ENCODE results near the gene SFN.
"Not testable (repeated sequence)": the region's sequence is repeated elsewhere in the genome, so short reads cannot be mapped to it uniquely, and the experiment has no call there.

Gene SFN

GRCh38 chr1:26873097-26873496 is 10.1 kb downstream of the SFN start:
- not testable (repeated sequence) for DNase-seq

DNA sequence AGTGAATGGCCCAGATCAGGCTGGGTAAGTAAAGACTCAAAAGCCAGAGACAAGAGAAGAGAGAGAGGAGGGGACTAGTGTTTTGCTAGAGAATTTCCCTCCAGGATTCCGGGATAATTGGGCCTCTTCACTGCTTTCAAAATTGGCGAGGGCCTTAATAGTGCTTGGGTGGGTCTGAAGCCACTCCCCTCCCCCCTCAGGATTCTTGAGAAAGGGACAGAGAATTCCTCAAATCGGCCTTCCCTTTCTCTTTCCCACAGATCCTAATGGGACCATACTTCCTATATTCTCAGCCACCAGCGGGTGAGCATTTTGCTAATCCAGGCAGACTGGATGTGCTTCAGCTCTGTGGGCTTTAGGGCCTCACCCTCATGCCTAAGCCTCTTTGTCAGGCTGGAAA is 11.9 kb downstream of the SFN start:
- DNase-seq = no peak

- no peak for DNase-seq
These were observed 14.4 kb downstream of the SFN start for GRCh38 chr1:26877326-26877725.

DNA sequence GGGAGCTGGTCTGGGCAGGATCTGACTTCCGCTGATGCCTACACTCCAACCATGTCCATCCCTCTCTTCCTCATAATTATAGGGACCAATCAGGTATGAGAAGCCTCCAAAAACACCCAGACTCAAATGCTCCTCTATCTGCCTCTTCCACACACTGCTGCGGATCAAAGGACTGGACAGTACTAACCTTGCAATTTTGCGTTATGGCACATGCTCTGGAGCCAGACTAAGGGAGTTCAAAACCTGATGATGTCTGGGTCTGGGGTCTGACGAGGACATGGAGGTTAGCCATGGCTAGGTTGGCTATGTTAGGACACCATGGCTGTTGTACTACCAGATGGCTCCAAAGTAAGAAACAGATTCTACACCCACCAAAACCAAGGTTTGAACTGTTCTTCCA is 16.8 kb downstream of the SFN start:
- DNase-seq = no peak

DNA sequence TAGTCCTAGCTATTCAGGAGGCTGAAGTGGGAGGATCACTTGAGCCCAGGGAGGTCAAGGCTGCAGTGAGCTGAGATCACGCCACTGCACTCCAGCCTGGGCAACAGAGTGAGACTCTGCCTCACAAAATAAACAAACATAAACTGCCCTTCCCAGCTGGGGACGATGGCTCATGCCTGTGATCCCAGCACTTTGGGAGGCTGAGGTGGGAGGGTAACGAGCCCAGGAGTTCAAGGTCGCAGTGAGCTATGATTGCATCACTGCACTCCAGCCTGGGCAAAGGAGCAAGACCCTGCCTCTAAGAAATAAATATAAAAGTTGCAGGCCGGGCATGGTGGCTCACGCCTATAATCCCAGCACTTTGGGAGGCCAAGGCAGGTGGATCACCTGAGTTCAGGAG is 18.7 kb downstream of the SFN start:
- not testable (repeated sequence) for DNase-seq

DNA sequence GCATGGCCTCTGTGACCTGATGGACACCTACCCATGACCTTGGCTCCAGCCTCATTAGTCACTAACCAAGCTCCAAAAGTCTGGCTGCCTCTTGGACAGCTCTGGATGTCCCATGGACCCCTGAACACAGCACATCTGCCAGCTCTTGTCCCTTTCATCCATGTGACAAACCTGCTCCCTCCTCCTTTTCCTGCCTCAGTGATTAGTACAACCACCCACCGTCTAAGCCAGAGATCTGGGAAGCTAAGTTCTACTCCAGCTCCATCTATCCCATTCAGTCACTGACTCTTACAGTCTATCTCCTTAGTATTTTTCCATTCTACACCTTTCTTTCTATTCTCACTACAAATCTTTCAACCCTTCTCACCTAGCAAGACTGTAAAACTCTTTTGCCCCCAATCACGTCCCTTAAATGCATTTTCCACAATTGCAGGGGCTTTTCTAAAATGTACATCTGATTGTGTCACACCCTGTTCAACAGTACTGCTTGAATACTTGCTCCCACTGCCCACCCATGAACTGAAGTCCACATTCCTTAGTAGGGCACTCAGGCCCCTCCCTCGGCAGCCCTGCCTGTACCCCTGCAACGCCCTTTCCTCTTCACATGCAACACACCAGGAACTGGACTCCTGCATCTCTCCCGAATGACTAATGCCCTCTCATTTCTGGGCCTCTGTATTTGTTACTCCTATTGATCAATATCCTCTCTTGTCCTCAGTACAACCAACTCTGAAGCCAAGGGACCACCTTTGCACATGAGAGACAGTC is 19.9 kb downstream of the SFN start:
- no peak for DNase-seq

DNA sequence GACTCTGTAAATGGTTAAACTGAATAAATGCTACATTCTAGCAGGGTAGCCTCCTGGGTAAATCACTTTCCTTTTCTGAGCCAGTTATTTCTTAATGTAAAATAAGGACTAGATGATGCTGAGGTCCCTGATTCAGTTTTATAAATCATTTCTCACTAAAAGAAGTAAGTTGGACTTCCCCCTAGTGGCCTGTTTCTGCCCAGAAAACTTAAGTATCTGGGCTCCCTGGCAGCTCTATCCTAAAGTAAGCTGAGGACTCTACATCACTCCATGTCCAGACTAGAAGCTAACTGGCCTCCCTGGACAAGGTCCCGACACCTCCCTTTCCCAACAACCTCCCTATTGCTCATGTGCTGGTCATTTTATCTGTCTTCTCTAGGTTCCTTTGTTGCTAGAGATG is 24.2 kb downstream of the SFN start:
- DNase-seq = peak; percentile 39

DNA sequence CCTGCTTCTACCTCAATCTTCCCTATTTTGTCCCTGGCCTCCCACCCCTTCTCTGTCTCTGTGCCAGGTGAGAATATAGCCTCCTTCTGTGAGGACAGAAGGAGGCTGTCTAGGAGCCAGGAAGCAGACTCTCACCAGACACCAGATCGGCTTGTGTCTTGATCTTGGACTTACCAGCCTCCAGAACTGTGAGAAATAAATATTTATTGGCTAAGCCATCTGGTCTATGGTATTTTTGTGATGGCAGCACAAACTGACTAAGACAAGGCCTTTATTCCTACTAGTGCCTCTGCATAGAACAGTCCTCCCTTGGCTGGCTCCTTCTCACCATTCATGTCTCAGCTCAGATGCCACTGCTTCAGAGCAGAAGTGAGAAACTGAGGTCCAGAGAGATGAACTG is 25.3 kb downstream of the SFN start:
- no peak for DNase-seq

- peak; percentile 90 for DNase-seq
These were observed 26.9 kb downstream of the SFN start, which contains the start of gene GPN2 for GRCh38 chr1:26889551-26890466. Gene GPN2, minus strand, starts transcription at chr1:26890283. Its CDS starts 187 bp downstream, at chr1:26890096.

- no peak for DNase-seq
These were observed 27.5 kb downstream of the SFN start for GRCh38 chr1:26890467-26890796.

DNA sequence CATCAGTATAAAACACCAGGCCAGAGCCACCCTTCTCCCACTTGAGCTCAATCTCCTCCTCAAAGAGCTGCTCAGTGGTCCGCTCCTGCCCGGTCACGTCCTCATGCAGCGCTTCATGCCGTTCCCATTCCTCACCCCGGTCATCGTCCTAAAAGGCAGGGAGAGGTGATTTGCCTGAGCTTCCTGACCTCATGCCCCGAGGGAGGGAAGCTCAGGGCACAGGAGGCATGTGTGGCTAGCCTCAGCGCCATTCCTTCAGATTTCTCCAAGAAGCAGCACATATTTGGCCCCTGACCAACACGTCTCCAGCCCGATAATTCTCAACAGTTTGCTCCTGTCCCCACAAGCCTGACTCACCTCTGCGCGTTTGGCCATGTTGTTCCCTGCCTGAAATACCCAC is 31.3 kb downstream of the SFN start:
- no peak for DNase-seq

- no peak for DNase-seq
These were observed 34.4 kb downstream of the SFN start for GRCh38 chr1:26897351-26897750.

DNA sequence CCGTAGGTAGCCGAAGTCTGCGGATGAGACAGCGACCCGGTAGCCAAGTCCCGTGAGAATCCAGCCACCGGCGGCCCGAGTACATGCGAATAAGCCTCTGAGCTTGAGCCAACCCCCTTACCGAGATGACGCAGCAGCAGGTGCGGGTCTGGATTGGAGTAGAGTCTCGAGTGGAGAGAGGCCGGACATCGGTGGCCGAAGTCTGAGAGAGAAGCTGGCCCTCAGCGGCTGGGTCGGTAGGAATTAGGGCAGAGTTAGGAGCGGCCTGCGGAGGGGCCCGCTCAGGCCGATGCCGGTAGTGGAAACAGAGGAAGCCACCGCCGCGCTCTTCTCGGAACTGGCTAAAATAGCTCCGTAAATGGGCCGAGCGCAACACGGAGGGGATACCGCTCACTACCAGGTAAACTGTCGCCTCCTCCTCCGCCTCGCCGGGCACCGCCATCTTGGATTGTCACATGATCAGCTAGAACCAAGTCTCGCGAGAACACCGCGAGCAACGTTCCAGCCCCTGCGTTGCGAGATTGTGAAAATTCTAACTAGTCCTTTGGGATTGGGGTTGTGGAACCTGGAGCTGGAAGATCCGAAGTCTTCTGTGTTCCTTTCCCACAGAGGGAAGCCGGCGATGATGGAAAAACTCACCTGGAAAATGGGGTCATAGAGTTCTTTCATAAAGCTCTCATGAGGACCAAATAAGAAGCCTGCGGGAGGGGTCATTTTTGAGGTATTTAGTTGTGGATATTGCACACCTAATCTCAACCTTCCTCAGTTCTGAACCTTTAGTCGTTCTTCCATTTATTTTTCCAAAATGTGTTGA is 37.3 kb downstream of the SFN start, which contains the start of gene GPATCH3:
TSS of gene GPATCH3 (minus strand) at position 467 of the 814 bp plus-strand sequence. CDS start at position 442, 25 bp downstream.
- DNase-seq = peak; percentile 93

DNA sequence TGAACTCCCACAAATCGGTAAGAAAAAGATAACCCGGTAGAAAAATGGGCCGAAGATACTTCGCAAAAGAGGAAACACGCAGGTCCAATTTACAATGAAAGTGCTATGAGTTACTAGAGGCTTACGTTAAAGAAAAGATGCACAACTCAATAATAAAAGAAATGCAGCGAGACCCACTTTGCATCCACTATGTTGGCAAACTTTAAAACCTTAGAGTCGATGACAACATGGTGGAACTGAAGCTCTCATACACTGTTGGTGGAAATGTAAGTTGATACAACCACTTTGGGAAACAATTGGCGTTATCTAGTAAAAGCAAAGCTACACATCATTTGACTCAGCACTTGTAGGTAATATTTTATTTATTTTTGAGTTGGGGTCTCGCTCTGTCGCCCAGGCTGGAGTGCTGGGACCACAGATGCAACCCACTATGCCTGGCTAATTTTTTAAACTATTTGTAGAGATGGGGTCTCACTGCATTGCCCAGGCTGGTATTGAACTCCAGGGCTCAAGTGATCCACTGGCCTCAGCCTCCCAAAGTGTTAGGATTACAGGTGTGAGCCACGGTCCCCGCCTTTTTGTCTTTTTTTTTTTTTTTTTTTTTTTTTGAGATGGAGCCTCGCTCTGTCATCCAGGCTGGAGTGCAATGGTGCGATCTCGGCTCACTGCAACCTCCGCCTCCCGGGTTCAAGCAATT is 38.0 kb downstream of the SFN start:
- peak; percentile 59 for DNase-seq

GRCh38 chr1:26907071-26907917 is 44.3 kb downstream of the SFN start:
- DNase-seq = no peak

- no peak for DNase-seq
These were observed 47.0 kb downstream of the SFN start for GRCh38 chr1:26909951-26910342.

DNA sequence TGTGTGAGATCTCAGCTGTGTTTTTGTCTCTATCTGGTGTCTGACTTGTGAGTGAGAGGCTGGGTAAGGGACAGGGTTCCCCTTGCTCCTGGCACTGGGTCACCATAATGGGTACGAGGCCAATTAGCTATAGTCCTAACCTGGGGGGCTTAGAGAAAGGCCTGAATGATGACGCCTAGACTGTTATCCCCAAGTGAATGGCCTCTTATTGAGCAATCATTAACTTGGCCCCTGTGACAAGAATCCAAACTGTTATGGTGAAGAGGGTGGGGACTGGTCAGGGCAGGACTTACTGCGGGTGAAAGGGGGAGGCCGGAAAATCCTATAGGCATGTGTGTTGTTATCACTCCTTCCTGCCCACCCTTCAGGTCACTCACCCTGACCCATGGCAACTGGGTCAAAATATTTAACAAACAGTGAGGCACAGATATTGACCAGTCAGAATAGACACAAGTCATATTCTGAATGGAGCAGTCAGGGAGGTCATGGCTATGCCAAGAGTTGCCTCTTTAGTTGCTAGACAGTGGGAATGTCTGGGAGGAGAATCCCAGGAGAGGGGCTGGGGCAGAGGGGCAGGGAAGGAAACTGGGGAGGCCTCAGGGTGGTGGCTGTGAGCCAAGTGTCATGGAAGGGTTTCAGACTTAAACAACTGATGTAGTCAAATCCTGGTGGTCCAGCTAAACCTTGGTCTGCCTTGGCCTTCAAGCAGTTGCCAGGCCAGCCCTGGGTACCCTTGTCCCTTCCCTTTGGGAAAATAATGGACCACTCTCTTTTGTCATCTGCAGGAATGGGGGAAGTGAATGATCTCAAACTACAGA is 47.6 kb downstream of the SFN start:
- DNase-seq = no peak

DNA sequence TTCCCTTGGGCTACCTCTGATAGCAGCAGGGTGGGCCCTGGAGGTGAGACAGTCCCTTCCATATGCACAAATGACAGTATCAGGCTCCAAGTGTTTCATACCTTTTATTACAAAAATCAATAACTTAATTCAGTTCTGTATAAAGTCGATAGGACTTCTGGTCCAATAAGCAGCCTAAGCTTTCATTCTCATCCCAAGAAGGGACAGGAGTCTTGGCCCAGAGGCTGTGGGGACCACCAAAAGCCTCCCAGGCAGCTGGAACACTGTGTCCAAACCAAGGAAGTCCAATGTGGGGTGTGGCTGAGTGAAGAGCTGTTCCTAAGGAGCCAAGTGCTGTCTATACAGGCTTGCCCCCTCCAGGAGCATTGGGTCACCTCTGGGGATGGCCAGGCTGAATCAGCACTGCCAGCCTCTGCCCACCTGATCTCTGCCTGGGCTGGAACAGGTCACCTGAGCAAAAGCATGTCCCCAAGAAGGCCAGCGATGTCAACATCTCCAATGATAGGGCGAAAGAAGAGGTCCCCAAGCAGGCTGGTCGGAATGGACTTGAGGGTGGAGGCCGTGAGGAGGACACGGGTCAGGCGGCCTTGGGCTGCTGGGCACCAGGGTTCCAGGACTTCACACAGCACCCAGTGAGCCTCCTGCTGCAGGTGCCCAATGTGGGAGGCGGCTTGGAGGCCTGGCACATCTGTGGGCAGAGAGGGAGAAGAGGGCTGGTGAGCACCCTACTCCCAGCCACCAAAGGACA is 48.6 kb downstream of the SFN start:
- DNase-seq = no peak

- DNase-seq = no peak
These were observed 49.2 kb downstream of the SFN start for GRCh38 chr1:26912147-26912490.

DNA sequence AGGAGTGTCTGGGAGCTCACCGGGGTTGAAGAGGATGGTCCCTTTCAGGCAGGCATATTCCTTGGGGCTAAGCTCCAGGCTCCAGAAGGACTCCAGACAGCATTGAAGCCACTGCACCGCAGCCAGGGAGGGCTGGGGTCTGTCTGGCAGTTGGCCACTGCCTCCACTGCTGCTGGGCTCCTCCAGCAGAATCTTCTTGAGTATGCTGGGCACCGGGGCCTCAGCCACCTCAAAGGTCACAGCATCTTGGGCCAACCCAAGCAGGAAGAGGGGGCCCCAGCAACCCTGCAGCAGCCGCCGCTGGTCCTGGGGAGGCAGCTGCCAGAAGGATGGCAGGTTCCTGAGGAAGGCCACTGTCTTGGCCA is 50.4 kb downstream of the SFN start:
- DNase-seq = no peak

Measured in OCI-M1 (cell line).